H9 (cell line): ENCODE measurements around the gene STK25. TPM values are rescaled to one million over a fixed set of nuclear protein-coding genes. Genes with fewer than 3 reads are reported as not detected.

Experiments
- DNase-seq: peaks from one replicate; pipeline ENCODE4 v3.0.0-alpha.2; 2017
- H2AFZ ChIP-seq: one replicate; pipeline ENCODE4 v1.6.1; 2013; ENCODE audit warnings: mild to moderate bottlenecking, low read length, control low read depth, moderate library complexity
- H2AK5ac ChIP-seq: 2 replicates; pipeline ENCODE4 v1.6.1; 2013; ENCODE audit warnings: low read length, control low read depth, mixed read lengths; ENCODE audit not compliant: insufficient read length
- H2BK120ac ChIP-seq: one replicate; pipeline ENCODE4 v1.6.1; 2013; ENCODE audit warnings: low read depth, mild to moderate bottlenecking, low read length, control low read depth, inconsistent platforms; ENCODE audit not compliant: poor library complexity, severe bottlenecking
- H2BK12ac ChIP-seq: 2 replicates; pipeline ENCODE4 v1.6.1; 2013; ENCODE audit warnings: low read length, control low read depth, mixed read lengths, low read depth; ENCODE audit not compliant: insufficient read length
- H2BK15ac ChIP-seq: 2 replicates; pipeline ENCODE4 v1.6.1; 2013; ENCODE audit warnings: low read depth, low read length, control low read depth
- H2BK20ac ChIP-seq: one replicate; pipeline ENCODE4 v1.6.1; 2013; ENCODE audit warnings: low read depth, mild to moderate bottlenecking, low read length, control low read depth, inconsistent platforms; ENCODE audit not compliant: poor library complexity, severe bottlenecking
- H2BK5ac ChIP-seq: 2 replicates; pipeline ENCODE4 v1.6.1; 2013; ENCODE audit warnings: low read length, control low read depth, mixed read lengths; ENCODE audit not compliant: insufficient read length
- H3K14ac ChIP-seq: 2 replicates; pipeline ENCODE4 v1.6.1; 2013; ENCODE audit warnings: low read length, control low read depth; ENCODE audit not compliant: insufficient read depth
- H3K18ac ChIP-seq: 2 replicates; pipeline ENCODE4 v1.6.1; 2013; ENCODE audit warnings: low read depth, mild to moderate bottlenecking, mixed read lengths, low read length, control low read depth; ENCODE audit not compliant: insufficient read length
- H3K23ac ChIP-seq: 2 replicates; pipeline ENCODE4 v1.6.1; 2013; ENCODE audit warnings: low read length, control low read depth, mixed read lengths, low read depth; ENCODE audit not compliant: insufficient read length
- H3K23me2 ChIP-seq: 2 replicates; pipeline ENCODE4 v1.6.1; 2013; ENCODE audit warnings: low read depth, mild to moderate bottlenecking, mixed read lengths, low read length, control low read depth; ENCODE audit not compliant: insufficient read length, poor library complexity, severe bottlenecking
- H3K27ac ChIP-seq: 2 replicates; pipeline ENCODE4 v1.5.1; 2013; ENCODE audit warnings: low read length, control low read depth, mixed read lengths, low read depth; ENCODE audit not compliant: insufficient read length
- H3K27me3 ChIP-seq: 2 replicates; pipeline ENCODE4 v1.6.1; 2013; ENCODE audit warnings: low read length, control low read depth, inconsistent platforms; ENCODE audit not compliant: insufficient read depth
- H3K4ac ChIP-seq: 2 replicates; pipeline ENCODE4 v1.6.1; 2013; ENCODE audit warnings: low read depth, mild to moderate bottlenecking, control low read depth, inconsistent platforms, low read length, moderate library complexity
- H3K4me1 ChIP-seq: 2 replicates; pipeline ENCODE4 v1.6.1; 2013; ENCODE audit warnings: low read length, control low read depth, inconsistent platforms; ENCODE audit not compliant: insufficient read depth
- H3K4me2 ChIP-seq: 2 replicates; pipeline ENCODE4 v1.6.1; 2013; ENCODE audit warnings: low read length, control low read depth, mixed read lengths; ENCODE audit not compliant: insufficient read length, insufficient read depth
- H3K56ac ChIP-seq: 2 replicates; pipeline ENCODE4 v1.6.1; 2013; ENCODE audit warnings: low read depth, mild to moderate bottlenecking, mixed read lengths, low read length, control low read depth; ENCODE audit not compliant: insufficient read length
- H3K79me1 ChIP-seq: 2 replicates; pipeline ENCODE4 v1.6.1; 2013; ENCODE audit warnings: low read depth, mild to moderate bottlenecking, moderate library complexity, low read length, control low read depth, inconsistent platforms; ENCODE audit not compliant: insufficient read depth, poor library complexity, severe bottlenecking
- H3K79me2 ChIP-seq: 2 replicates; pipeline ENCODE4 v1.6.1; 2013; ENCODE audit warnings: low read length, control low read depth, inconsistent platforms; ENCODE audit not compliant: insufficient read depth
- H3K9ac ChIP-seq: 2 replicates; pipeline ENCODE4 v1.6.1; 2013; ENCODE audit warnings: low read length, control low read depth, mixed read lengths; ENCODE audit not compliant: insufficient read length; ENCODE audit errors: extremely low read depth
- H3K9me3 ChIP-seq: one replicate; pipeline ENCODE4 v1.6.1; 2013; ENCODE audit warnings: low read depth, low read length, inconsistent platforms; ENCODE audit not compliant: control insufficient read depth
- H3T11ph ChIP-seq: one replicate; pipeline ENCODE4 v1.6.1; 2013; ENCODE audit warnings: mild to moderate bottlenecking, low read length, control low read depth, inconsistent platforms
- H4K20me1 ChIP-seq: one replicate; pipeline ENCODE4 v1.6.1; 2013; ENCODE audit not compliant: control insufficient read depth, insufficient read length, insufficient read depth
- H4K5ac ChIP-seq: 2 replicates; pipeline ENCODE4 v1.6.1; 2013; ENCODE audit warnings: low read depth, mild to moderate bottlenecking, mixed read lengths, low read length, control low read depth; ENCODE audit not compliant: insufficient read length
- H4K8ac ChIP-seq: replicated peaks from 2 replicates; pipeline ENCODE4 v1.6.1; 2013; ENCODE audit warnings: low read length, control low read depth, mixed read lengths, low read depth; ENCODE audit not compliant: insufficient read length
- H4K91ac ChIP-seq: 2 replicates; pipeline ENCODE4 v1.6.1; 2013; ENCODE audit warnings: low read depth, mild to moderate bottlenecking, moderate library complexity, mixed read lengths, low read length, control low read depth; ENCODE audit not compliant: insufficient read length
- H3K27ac Mint-ChIP-seq, 3 experiments: 2 replicates in 2 of 3; 3 replicates in 1 of 3; pipeline ENCODE4 v1.8.0; 2020 to 2021; ENCODE audit warnings: mixed read lengths in 3 of 3, mild to moderate bottlenecking in 1 of 3, moderate library complexity in 1 of 3
- H3K27me3 Mint-ChIP-seq: 2 replicates; pipeline ENCODE4 v1.8.0; 2021; ENCODE audit warnings: low read depth, mild to moderate bottlenecking, moderate library complexity, mixed read lengths
- H3K36me3 Mint-ChIP-seq, 3 experiments: 2 replicates in 2 of 3; 3 replicates in 1 of 3; pipeline ENCODE4 v1.8.0; 2020 to 2021; ENCODE audit warnings: low read depth in 3 of 3, mixed read lengths in 3 of 3; ENCODE audit not compliant: insufficient read depth in 1 of 3
- H3K4me1 Mint-ChIP-seq, 2 experiments: 2 replicates each; pipeline ENCODE4 v1.8.0; 2020; ENCODE audit warnings: mixed read lengths in 2 of 2
- H3K4me3 Mint-ChIP-seq, 2 experiments: 2 replicates in 1 of 2; 3 replicates in 1 of 2; pipeline ENCODE4 v1.8.0; 2020 to 2021; ENCODE audit warnings: mild to moderate bottlenecking in 2 of 2, mixed read lengths in 2 of 2, moderate library complexity in 1 of 2
- H3K9me3 Mint-ChIP-seq, 2 experiments: 2 replicates in 1 of 2; 3 replicates in 1 of 2; pipeline ENCODE4 v1.8.0; 2020; ENCODE audit warnings: mild to moderate bottlenecking in 2 of 2, mixed read lengths in 2 of 2, moderate library complexity in 1 of 2
- CTCF ChIP-seq: fragments of 200-600 bp; sonication (generic); conservative IDR thresholded peaks from 3 replicates; pipeline ENCODE4 v1.8.0; 2021; ENCODE audit warnings: antibody characterized with exemption, mild to moderate bottlenecking
- WGBS: extraction: QIAGEN DNeasy Blood & Tissue Kit; methylation state at CpG from one replicate; pipeline ENCODE4 v1.1.7; 2013; ENCODE audit warnings: missing lambda C conversion rate, low lambda C conversion rate, mixed read lengths; ENCODE audit not compliant: insufficient read length; ENCODE audit errors: extremely low coverage; 5-methylcytosine and 5-hydroxymethylcytosine counted together
- total RNA-seq: library from RNA; stranded (reverse); gene quantifications from 2 replicates; pipeline ENCODE4 v1.2.1, GENCODE V29; 2021

STK25 gene
- total RNA-seq, 1 experiment from 2014 or later, result 189 TPM

DNA sequence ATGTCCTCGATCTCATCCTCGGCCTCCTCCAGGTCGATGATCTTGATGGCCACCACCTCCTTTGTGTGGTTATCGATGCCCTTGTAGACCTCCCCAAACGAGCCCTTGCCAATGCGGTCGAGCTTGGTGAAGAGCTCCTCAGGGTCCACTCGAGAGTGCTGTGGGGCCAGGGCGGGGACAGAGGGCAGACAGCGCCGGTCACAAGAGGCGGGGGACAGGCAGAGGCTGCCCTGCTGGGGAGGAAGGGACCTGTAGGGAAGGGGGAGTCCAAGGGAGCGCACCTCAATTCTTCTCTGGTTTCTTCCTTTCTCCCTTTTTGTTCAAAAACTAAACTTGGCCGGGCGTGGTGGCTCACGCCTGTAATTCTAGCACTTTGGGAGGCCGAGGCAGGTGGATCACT lies 6.8 kb downstream of the STK25 start:
- Histone ChIP-seq H2BK12ac (no peak overlapping the region), H3K4me2 (no peak overlapping the region), H3K27me3 (no peaks in the 10 kb centered on the region), H3K79me2 (peaks cover 12% of the 10 kb centered on the region; the same call in 1 of the 2 replicates), H3K4me1 (no peaks in the 10 kb centered on the region), H3K56ac (no peak overlapping the region), H3K79me1 (peaks cover 8% of the 10 kb centered on the region), H3K23me2 (no peaks in the 10 kb centered on the region), H2BK15ac (no peak overlapping the region), H3K23ac (no peak overlapping the region), H3K9me3 (no peaks in the 10 kb centered on the region), H4K8ac (no peak overlapping the region), H2AFZ (no peak overlapping the region), H2BK5ac (no peak overlapping the region), H3K9ac (no peak overlapping the region), H4K91ac (no peak overlapping the region), H3K4ac (no peak overlapping the region), H2BK120ac (no peak overlapping the region), H3T11ph (no peak overlapping the region), H2BK20ac (no peak overlapping the region), H3K14ac (no peak overlapping the region; the same call in 1 of the 2 replicates), H3K27ac (no peak overlapping the region), H4K20me1 (no peaks in the 10 kb centered on the region), H4K5ac (no peak overlapping the region), H2AK5ac (no peak overlapping the region), H3K18ac (no peak overlapping the region)
- no peaks in the 10 kb centered on the region for H3K9me3 Mint-ChIP-seq
- peaks cover 8 to 15% of the 10 kb centered on the region in 2 experiments for H3K4me1 Mint-ChIP-seq
- TF ChIP-seq CTCF, result no peak
- no peaks in the 10 kb centered on the region for H3K27me3 Mint-ChIP-seq
- H3K27ac Mint-ChIP-seq, result peak overlapping the region in 2 of 3 experiments; percentile 18 to 70; a peak in 1 of 7 replicates
- peaks cover 19 to 46% (median 45%) of the 10 kb centered on the region in 3 experiments for H3K36me3 Mint-ChIP-seq
- no CpG with 5 or more reads among the region's 17 CpGs for whole genome bisulfite sequencing
- no peak for DNase-seq
- no peak overlapping the region for H3K4me3 Mint-ChIP-seq
